ENCODE data around the gene RNF208. TPM values are rescaled to one million over a fixed set of nuclear protein-coding genes. Genes with fewer than 3 reads are reported as not detected.
A peak's percentile ranks its signal among the peaks of the same experiment; 100 is the strongest.

The RNF208 gene
- total RNA-seq, 1 experiment from 2014 or later, result 38.0 TPM

DNA sequence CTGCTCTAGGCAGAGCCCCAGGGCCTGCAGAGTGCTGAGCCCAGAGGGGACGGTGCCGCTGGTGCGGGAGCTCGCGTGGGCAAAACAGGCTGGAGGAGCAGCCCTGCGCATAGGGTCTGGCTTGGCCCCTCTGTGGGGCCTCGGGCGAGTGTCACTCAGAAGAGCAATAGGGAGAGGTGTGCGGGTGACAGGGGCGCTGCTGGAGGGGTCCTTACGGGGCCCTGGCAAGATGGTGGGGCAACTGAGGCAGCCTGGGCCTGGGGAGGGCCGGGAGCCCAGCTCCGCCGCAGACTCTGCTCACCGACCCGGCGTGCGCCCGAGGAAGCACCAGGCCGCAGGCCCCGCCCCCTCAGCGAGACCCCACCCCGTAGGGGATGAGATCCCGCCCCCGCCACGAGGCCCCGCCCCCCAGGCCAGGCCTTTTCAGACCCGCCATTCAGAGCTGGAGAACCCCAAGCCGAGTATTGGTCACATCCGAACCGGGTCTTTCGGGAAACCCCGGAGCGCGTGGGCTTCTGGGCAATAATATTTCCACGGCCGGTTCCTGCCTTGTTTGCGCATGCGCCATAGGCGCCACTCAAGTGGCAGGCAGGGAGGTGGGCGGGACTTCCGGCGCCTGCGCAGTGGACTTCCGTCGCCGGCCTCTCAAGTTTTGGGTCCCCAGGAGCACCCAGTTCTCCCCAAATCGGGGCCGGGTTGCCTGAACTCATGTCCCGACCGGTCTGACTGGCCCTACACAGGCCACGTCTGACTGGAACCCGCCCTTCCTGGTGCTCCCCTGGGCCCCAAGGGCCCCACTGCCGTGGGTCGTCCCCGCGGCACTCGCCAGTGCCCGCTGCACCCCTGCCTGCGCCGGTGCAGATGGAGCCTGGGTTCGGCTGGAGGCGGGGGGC lies 1.3 kb upstream of the RNF208 start:
- H3K27me3 ChIP-seq (ENCODE audit: insufficient read depth, low read depth), result no peaks in the 10 kb centered on the region
- peaks cover 65% of the 10 kb centered on the region for H3F3A ChIP-seq (ENCODE audit: insufficient read depth, low read depth)
- peak overlapping the region; percentile 99 for H3K4me2 ChIP-seq
- peak; percentile 95 to 99 for DNase-seq
- H3K9me3 ChIP-seq (ENCODE audit: insufficient read depth, low read depth), result no peaks in the 10 kb centered on the region
- peak overlapping the region; percentile 90 for H3K4me3 ChIP-seq
- no peak for TF ChIP-seq EZH2 (IDR thresholded peaks at IDR 0.05; ENCODE audit: low read depth)
- TF ChIP-seq, protein P1, sequence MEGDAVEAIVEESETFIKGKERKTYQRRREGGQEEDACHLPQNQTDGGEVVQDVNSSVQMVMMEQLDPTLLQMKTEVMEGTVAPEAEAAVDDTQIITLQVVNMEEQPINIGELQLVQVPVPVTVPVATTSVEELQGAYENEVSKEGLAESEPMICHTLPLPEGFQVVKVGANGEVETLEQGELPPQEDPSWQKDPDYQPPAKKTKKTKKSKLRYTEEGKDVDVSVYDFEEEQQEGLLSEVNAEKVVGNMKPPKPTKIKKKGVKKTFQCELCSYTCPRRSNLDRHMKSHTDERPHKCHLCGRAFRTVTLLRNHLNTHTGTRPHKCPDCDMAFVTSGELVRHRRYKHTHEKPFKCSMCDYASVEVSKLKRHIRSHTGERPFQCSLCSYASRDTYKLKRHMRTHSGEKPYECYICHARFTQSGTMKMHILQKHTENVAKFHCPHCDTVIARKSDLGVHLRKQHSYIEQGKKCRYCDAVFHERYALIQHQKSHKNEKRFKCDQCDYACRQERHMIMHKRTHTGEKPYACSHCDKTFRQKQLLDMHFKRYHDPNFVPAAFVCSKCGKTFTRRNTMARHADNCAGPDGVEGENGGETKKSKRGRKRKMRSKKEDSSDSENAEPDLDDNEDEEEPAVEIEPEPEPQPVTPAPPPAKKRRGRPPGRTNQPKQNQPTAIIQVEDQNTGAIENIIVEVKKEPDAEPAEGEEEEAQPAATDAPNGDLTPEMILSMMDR (conservative IDR thresholded peaks at IDR 0.05), result no peak
- H4K20me1 ChIP-seq (ENCODE audit: insufficient read depth), result no peaks in the 10 kb centered on the region
- no peaks in the 10 kb centered on the region for H3K36me3 ChIP-seq (ENCODE audit: low read depth)
- intact Hi-C loops (cut with micrococcal nuclease; ENCODE audit: unreplicated experiment), result loop anchor here (1.0 kb wide), 1 partner anchor 25 kb away; no protein-coding TSS in a partner anchor
- H2AFZ ChIP-seq, result peak overlapping the region; percentile 81
- H3K4me1 ChIP-seq (replicated peaks; ENCODE audit: insufficient read depth), result peaks cover 54% of the 10 kb centered on the region
- ChIA-PET CTCF (interaction anchor here (0.6 to 0.9 kb wide), 5 partner anchors 13 to 222 kb away, joined by 3 to 8 read pairs (median 5); no protein-coding TSS in a partner anchor), POLR2A (ENCODE audit: unreplicated experiment) (interaction anchor here (0.6 to 1.8 kb wide), 10 partner anchors 13 to 433 kb away, joined by 3 to 18 read pairs (median 11); partner anchors contain the start of genes ANAPC2, SSNA1 and TUBB4B)
- H3K27ac ChIP-seq, result peak overlapping the region; percentile 79
- no peaks in the 10 kb centered on the region for H3K9me2 ChIP-seq (ENCODE audit: insufficient read depth)
- peaks cover 7% of the 10 kb centered on the region; the same call in 1 of the 2 replicates for H3K79me2 ChIP-seq (ENCODE audit: low read depth)
- no TSS peak for BruUV-seq (replicated peaks)

DNA sequence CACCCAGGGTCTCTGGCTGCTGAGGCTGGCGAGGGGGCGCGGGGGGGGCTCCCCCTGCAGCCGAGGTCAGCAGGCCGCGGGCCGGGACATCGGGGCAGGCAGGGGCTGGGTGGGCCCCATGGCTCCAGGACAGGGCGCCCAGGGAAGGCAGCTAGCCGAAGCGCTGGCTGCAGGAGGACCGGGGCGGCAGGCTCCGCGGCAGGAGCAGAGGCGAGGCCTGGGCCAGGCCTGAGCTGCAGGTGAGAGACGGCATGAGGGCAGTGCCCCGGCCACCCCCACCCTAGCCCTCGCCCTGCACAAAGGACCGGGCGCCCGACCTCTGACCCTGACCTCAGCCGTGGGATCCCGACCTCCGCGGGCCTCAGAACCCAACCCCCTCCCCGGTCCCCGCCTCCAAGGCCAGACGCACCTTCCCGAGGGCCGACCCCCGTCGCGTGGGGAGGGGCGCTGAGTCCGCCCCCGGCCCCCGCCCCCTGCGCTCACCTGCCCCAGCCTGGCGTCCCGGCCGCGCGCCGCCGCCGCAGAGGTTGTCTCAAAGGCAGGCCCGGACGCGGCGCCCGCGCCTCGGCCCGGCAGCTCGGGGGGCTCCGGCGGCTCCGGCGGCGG lies 431 bp downstream of the RNF208 start:
- Histone ChIP-seq H3K27ac (no peak overlapping the region), H4K20me1 (ENCODE audit: insufficient read depth) (no peaks in the 10 kb centered on the region; the same call in 1 of the 2 replicates), H3K4me2 (peak overlapping the region; percentile 75), H3K27me3 (ENCODE audit: insufficient read depth, low read depth) (no peaks in the 10 kb centered on the region), H3K4me1 (replicated peaks; ENCODE audit: insufficient read depth) (peaks cover 54% of the 10 kb centered on the region), H3F3A (ENCODE audit: insufficient read depth, low read depth) (peaks cover 62% of the 10 kb centered on the region), H3K9me2 (ENCODE audit: insufficient read depth) (no peaks in the 10 kb centered on the region), H3K36me3 (ENCODE audit: low read depth) (no peaks in the 10 kb centered on the region), H3K4me3 (peak overlapping the region; percentile 63), H2AFZ (no peak overlapping the region), H3K9me3 (ENCODE audit: insufficient read depth, low read depth) (no peaks in the 10 kb centered on the region), H3K79me2 (ENCODE audit: low read depth) (peaks cover 7% of the 10 kb centered on the region; the same call in 1 of the 2 replicates)
- intact Hi-C loops (cut with micrococcal nuclease; ENCODE audit: unreplicated experiment), result loop anchor here (1.0 kb wide), 1 partner anchor 22 kb away; no protein-coding TSS in a partner anchor
- ChIA-PET CTCF (interaction anchor here (0.6 kb wide), 1 partner anchor 553 kb away, joined by 3 read pairs; no protein-coding TSS in a partner anchor), POLR2A (ENCODE audit: unreplicated experiment) (interaction anchor here (0.5 to 0.6 kb wide), 3 partner anchors 19 to 55 kb away, joined by 3 to 4 read pairs (median 3); no protein-coding TSS in a partner anchor)
- no peak for DNase-seq
- BruUV-seq (replicated peaks), result no TSS peak
- TF ChIP-seq EZH2 (IDR thresholded peaks at IDR 0.05; ENCODE audit: low read depth), result no peak
- TF ChIP-seq, protein P1 (conservative IDR thresholded peaks at IDR 0.05), result no peak

DNA sequence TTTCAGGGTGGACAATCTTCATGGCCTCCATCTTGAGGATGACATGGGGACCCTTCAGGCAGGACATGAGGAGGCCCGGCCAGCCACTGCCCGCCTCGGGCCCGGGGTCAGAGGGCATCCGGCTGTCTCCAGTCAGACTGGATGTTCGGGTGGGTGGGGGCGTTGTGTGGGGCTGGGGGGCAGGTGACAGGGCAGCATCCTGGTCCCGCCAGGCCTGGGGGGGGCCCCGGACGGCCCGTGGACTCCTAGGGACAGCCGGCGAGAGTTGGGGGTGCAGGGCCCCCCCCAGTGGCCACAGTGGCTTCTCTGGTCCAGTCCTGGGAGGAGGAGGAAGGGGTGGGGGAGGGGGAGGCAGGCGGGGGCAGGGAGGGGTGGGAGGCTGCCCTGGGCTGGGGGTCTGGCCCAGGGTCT lies 940 bp downstream of the RNF208 start:
- no peak overlapping the region for H2AFZ ChIP-seq
- no peak for DNase-seq
- ChIA-PET CTCF (interaction anchor here (0.6 kb wide), 1 partner anchor 552 kb away, joined by 3 read pairs; no protein-coding TSS in a partner anchor), POLR2A (ENCODE audit: unreplicated experiment) (interaction anchor here (0.7 kb wide), 1 partner anchor 90 kb away, joined by 35 read pairs; no protein-coding TSS in a partner anchor)
- no peak overlapping the region for H3K27ac ChIP-seq
- intact Hi-C loops (cut with micrococcal nuclease; ENCODE audit: unreplicated experiment), result no loop called here
- no peaks in the 10 kb centered on the region for H3K27me3 ChIP-seq (ENCODE audit: insufficient read depth, low read depth)
- TF ChIP-seq, protein P1 (conservative IDR thresholded peaks at IDR 0.05), result no peak
- H3F3A ChIP-seq (ENCODE audit: insufficient read depth, low read depth), result peaks cover 57% of the 10 kb centered on the region
- no peaks in the 10 kb centered on the region for H3K9me2 ChIP-seq (ENCODE audit: insufficient read depth)
- H3K4me2 ChIP-seq, result peak overlapping the region; percentile 75; the same call in 1 of the 2 replicates
- no peaks in the 10 kb centered on the region for H3K36me3 ChIP-seq (ENCODE audit: low read depth)
- H3K4me1 ChIP-seq (replicated peaks; ENCODE audit: insufficient read depth), result peaks cover 50% of the 10 kb centered on the region
- no TSS peak for BruUV-seq (replicated peaks)
- H3K9me3 ChIP-seq (ENCODE audit: insufficient read depth, low read depth), result no peaks in the 10 kb centered on the region
- no peaks in the 10 kb centered on the region; the same call in 1 of the 2 replicates for H4K20me1 ChIP-seq (ENCODE audit: insufficient read depth)
- peaks cover 7% of the 10 kb centered on the region; the same call in 1 of the 2 replicates for H3K79me2 ChIP-seq (ENCODE audit: low read depth)
- no peak overlapping the region; the same call in 1 of the 2 replicates for H3K4me3 ChIP-seq
